ENCODE measurements around the gene SCFD2.

DNA sequence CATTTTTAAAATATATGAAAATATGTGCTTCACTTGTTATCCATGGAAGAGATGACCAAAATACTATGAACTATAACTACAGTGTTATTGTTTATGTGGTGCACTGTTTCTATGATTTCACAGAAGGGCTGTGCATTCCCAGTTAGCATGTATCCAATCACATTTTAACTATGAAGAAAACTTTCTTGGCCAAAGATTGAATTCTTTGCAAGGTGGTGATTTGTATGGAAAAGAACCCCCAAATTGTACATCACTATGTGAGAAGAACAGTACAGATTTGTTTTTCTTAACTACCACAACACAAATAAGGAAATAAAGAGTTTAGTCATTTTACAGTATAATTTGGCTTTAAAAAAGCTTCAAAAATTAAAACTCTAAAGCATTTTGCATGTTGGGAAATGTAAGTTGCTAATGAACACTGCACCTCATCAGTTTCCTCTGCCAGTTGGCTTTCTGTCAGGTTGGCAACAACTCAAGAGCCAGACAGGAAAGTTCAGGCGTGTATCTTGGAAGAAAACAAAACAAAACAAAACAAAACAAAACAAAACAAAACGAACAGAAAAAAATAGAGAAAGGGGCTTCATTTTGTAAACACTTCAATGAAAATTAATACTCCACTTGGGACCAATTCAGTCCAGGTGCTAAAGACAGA lies 237.0 kb downstream of the SCFD2 start:
- TF ChIP-seq POLR2A (IDR thresholded peaks at IDR 0.05; ENCODE audit: control extremely low read depth in 1 of 2, low read depth in 2 of 2, low read length in 2 of 2) (no peak), EP300 (IDR thresholded peaks at IDR 0.05; ENCODE audit: borderline replicate concordance in 1 of 2, low read depth in 2 of 2, low read length in 2 of 2) (no peak), MAX (IDR thresholded peaks at IDR 0.05) (no peak), BCL11A (IDR thresholded peaks at IDR 0.05; ENCODE audit: low read depth in 2 of 2, low read length in 2 of 2) (no peak), ATF2 (IDR thresholded peaks at IDR 0.05; ENCODE audit: low read length) (no peak), POLR2AphosphoS5 (IDR thresholded peaks at IDR 0.05; ENCODE audit: low read depth, low read length) (no peak), RAD21 (IDR thresholded peaks at IDR 0.05 in 1 of 2, conservative IDR thresholded peaks at IDR 0.05 in 1 of 2; ENCODE audit: low read depth in 2 of 2, low read length in 2 of 2) (no peak)

All from H1 (cell line).